ENCODE data around the gene MDH2. TPM values are rescaled to one million over a fixed set of nuclear protein-coding genes. Genes with fewer than 3 reads are reported as not detected.

Gene MDH2
- total and polyA plus RNA-seq, 2 of the 8 experiments (the other 6 are each of a cell fraction or from before 2014, with no cell fraction given): 203 to 254 TPM

- no peak; a peak in 1 of 4 replicates for TF ChIP-seq HDAC2 (IDR thresholded peaks at IDR 0.05; ENCODE audit: borderline replicate concordance in 1 of 2, low read depth in 2 of 2, low read length in 2 of 2)
- no peak for TF ChIP-seq NANOG (IDR thresholded peaks at IDR 0.05; ENCODE audit: insufficient read depth, low read depth, low read length, poor library complexity, severe bottlenecking)
- peak; percentile 63 for TF ChIP-seq TAF7 (optimal IDR thresholded peaks at IDR 0.05; ENCODE audit: borderline replicate concordance, low read depth, low read length)
- TF ChIP-seq SUZ12 (IDR thresholded peaks at IDR 0.05; ENCODE audit: low read length): no peak
- TF ChIP-seq TEAD4 (IDR thresholded peaks at IDR 0.05; ENCODE audit: low read depth, low read length): no peak
- peak in 1 of 2 experiments; percentile 94; a peak in 3 of 4 replicates for TF ChIP-seq SIN3A (conservative IDR thresholded peaks at IDR 0.05 in 1 of 2, IDR thresholded peaks at IDR 0.05 in 1 of 2; ENCODE audit: low read depth in 1 of 2, low read length in 2 of 2)
- peak; percentile 94 for TF ChIP-seq POLR2AphosphoS5 (IDR thresholded peaks at IDR 0.05; ENCODE audit: low read depth, low read length)
- TF ChIP-seq POLR2A (IDR thresholded peaks at IDR 0.05; ENCODE audit: control extremely low read depth in 1 of 2, low read depth in 2 of 2, low read length in 2 of 2): peak; percentile 95
- TF ChIP-seq PHF8 (conservative IDR thresholded peaks at IDR 0.05; ENCODE audit: low read depth, low read length): peak; percentile 84
- peak; percentile 91 for TF ChIP-seq TBP (IDR thresholded peaks at IDR 0.05; ENCODE audit: low read depth, low read length)
- TF ChIP-seq GABPA (IDR thresholded peaks at IDR 0.05; ENCODE audit: borderline replicate concordance, insufficient read depth, low read length): peak; percentile 95
- TF ChIP-seq RXRA (IDR thresholded peaks at IDR 0.05; ENCODE audit: insufficient read depth, low read depth, low read length): no peak
- TF ChIP-seq JUN (IDR thresholded peaks at IDR 0.05; ENCODE audit: low read depth, low read length): no peak
- TF ChIP-seq SP2 (IDR thresholded peaks at IDR 0.05; ENCODE audit: low read length): no peak
- TF ChIP-seq USF2 (IDR thresholded peaks at IDR 0.05; ENCODE audit: low read length): no peak
- TF ChIP-seq EZH2 (IDR thresholded peaks at IDR 0.05; ENCODE audit: low read depth, low read length, severe bottlenecking): no peak
- no peak for TF ChIP-seq KDM1A (IDR thresholded peaks at IDR 0.05; ENCODE audit: borderline replicate concordance, low read length)
- peak; percentile 90 for TF ChIP-seq MAX (IDR thresholded peaks at IDR 0.05)
- no peak for TF ChIP-seq CEBPB (IDR thresholded peaks at IDR 0.05; ENCODE audit: low read depth, low read length)
- no peak for TF ChIP-seq POU5F1 (IDR thresholded peaks at IDR 0.05; ENCODE audit: low read depth, low read length)
- no peak for TF ChIP-seq SP1 (IDR thresholded peaks at IDR 0.05; ENCODE audit: low read depth, low read length)
- no peak for TF ChIP-seq SIRT6 (IDR thresholded peaks at IDR 0.05; ENCODE audit: low read length)
- no peak; the same call in 1 of the 2 replicates for TF ChIP-seq YY1 (IDR thresholded peaks at IDR 0.05; ENCODE audit: low read depth, low read length)
Observed at GRCh38 chr7:76047811-76048667, at the start of gene MDH2, which contains the start of gene STYXL1 (continued).
